ENCODE data around the gene VSIG2.

- TF ChIP-seq CTCF (IDR thresholded peaks at IDR 0.05) (no peak), POLR2A (IDR thresholded peaks at IDR 0.05) (no peak), EP300 (IDR thresholded peaks at IDR 0.05) (no peak)
These were observed 39.7 kb downstream of the VSIG2 start for GRCh38 chr11:124712392-124712791.

Data from gastroesophageal sphincter (tissue), 3 donors.